ENCODE measurements around the gene ARL10.
A peak's percentile ranks its signal among the peaks of the same experiment; 100 is the strongest.

ARL10 gene

GRCh38 chr5:176361437-176362232, 3.7 kb upstream of the ARL10 start, which contains the start of gene KIAA1191:
Gene KIAA1191 (minus strand): TSS chr5:176361764. CDS start chr5:176359508, 2,256 bp downstream.
- peaks cover 5 to 17% of the 10 kb centered on the region in 2 donors for H3K4me1 ChIP-seq (ENCODE audit: control insufficient read depth in 1 of 2, insufficient read depth in 2 of 2, low read length in 2 of 2)
- H3K27me3 ChIP-seq (ENCODE audit: control insufficient read depth in 1 of 2, insufficient read depth in 2 of 2, low read length in 2 of 2): peaks cover 11% of the 10 kb centered on the region in 2 donors
- peak within 1 kb of the TSS; percentile 66 for H3K27ac ChIP-seq (ENCODE audit: low read depth, low read length)
- H3K9me3 ChIP-seq (ENCODE audit: control insufficient read depth in 1 of 2, low read length in 2 of 2): no peaks in the 10 kb centered on the region
- peak within 1 kb of the TSS; percentile 94 to 96 for H3K9ac ChIP-seq (ENCODE audit: low read depth in 1 of 2, low read length in 2 of 2)
- peak within 1 kb of the TSS; percentile 84 to 96 for H3K4me3 ChIP-seq (ENCODE audit: low read depth in 1 of 2, low read length in 2 of 2)
- H3K36me3 ChIP-seq (ENCODE audit: control insufficient read depth in 1 of 2, insufficient read depth in 2 of 2, low read length in 2 of 2): peaks cover 3 to 9% of the 10 kb centered on the region in 2 donors

GRCh38 chr5:176362233-176362490, 3.1 kb upstream of the ARL10 start:
- H3K36me3 ChIP-seq (ENCODE audit: control insufficient read depth in 1 of 2, insufficient read depth in 2 of 2, low read length in 2 of 2): peaks cover 3 to 5% of the 10 kb centered on the region in 2 donors
- H3K4me1 ChIP-seq (ENCODE audit: control insufficient read depth in 1 of 2, insufficient read depth in 2 of 2, low read length in 2 of 2): peaks cover 5 to 17% of the 10 kb centered on the region in 2 donors
- peak overlapping the region; percentile 84 to 96 for H3K4me3 ChIP-seq (ENCODE audit: low read depth in 1 of 2, low read length in 2 of 2)
- H3K27me3 ChIP-seq (ENCODE audit: control insufficient read depth in 1 of 2, insufficient read depth in 2 of 2, low read length in 2 of 2): peaks cover 12 to 13% of the 10 kb centered on the region in 2 donors
- peak overlapping the region; percentile 94 to 96 for H3K9ac ChIP-seq (ENCODE audit: low read depth in 1 of 2, low read length in 2 of 2)
- peak overlapping the region; percentile 42 for H3K27ac ChIP-seq (ENCODE audit: low read depth, low read length)
- no peaks in the 10 kb centered on the region for H3K9me3 ChIP-seq (ENCODE audit: control insufficient read depth in 1 of 2, low read length in 2 of 2)

DNA sequence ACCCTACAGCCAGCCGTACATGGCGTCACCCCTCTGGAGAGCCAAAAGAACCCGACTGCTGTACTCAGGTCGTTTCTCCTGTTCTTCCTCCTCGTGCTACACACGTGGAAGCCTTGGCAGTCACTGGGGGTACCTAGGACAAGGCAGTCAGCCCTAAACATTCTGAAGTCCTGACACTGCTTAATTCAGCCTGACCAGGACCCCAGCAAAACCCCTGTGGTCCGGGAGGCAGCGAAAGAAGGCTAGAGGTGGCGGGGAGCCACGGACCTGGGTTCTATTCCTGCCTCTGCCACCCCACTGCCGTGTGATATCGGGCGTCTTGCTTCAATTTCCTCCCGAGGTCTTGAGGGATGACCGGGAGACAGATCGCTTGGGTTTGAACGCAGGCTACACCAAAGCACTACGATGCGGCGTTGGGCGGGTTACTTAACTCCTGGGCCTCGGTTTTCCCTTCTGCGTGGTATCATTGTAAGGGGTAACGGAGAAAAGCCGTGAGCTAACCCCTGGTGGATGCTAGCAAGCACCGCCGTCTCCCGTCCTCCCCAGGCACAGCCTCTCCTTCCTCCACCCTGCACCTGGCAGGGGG, 429 bp upstream of the ARL10 start:
- Histone ChIP-seq H3K4me3 (ENCODE audit: low read depth in 1 of 2, low read length in 2 of 2) (peak overlapping the region; percentile 74 to 78), H3K4me1 (ENCODE audit: control insufficient read depth in 1 of 2, insufficient read depth in 2 of 2, low read length in 2 of 2) (peaks cover 5 to 17% of the 10 kb centered on the region in 2 donors), H3K9me3 (ENCODE audit: control insufficient read depth in 1 of 2, low read length in 2 of 2) (no peaks in the 10 kb centered on the region), H3K27me3 (ENCODE audit: control insufficient read depth in 1 of 2, insufficient read depth in 2 of 2, low read length in 2 of 2) (peaks cover 12 to 13% of the 10 kb centered on the region in 2 donors), H3K36me3 (ENCODE audit: control insufficient read depth in 1 of 2, insufficient read depth in 2 of 2, low read length in 2 of 2) (peaks cover 0 to 5% of the 10 kb centered on the region in 2 donors), H3K9ac (ENCODE audit: low read depth in 1 of 2, low read length in 2 of 2) (peak overlapping the region; percentile 23 to 60), H3K27ac (ENCODE audit: low read depth, low read length) (no peak overlapping the region)

- no peak overlapping the region for H3K27ac ChIP-seq (ENCODE audit: low read depth, low read length)
- peaks cover 12 to 13% of the 10 kb centered on the region in 2 donors for H3K27me3 ChIP-seq (ENCODE audit: control insufficient read depth in 1 of 2, insufficient read depth in 2 of 2, low read length in 2 of 2)
- H3K9ac ChIP-seq (ENCODE audit: low read depth in 1 of 2, low read length in 2 of 2): peak overlapping the region in 1 of 2 donors; percentile 32
- peaks cover 0 to 5% of the 10 kb centered on the region in 2 donors for H3K36me3 ChIP-seq (ENCODE audit: control insufficient read depth in 1 of 2, insufficient read depth in 2 of 2, low read length in 2 of 2)
- no peaks in the 10 kb centered on the region for H3K9me3 ChIP-seq (ENCODE audit: control insufficient read depth in 1 of 2, low read length in 2 of 2)
- H3K4me3 ChIP-seq (ENCODE audit: low read depth in 1 of 2, low read length in 2 of 2): peak overlapping the region; percentile 74 to 78
- peaks cover 5 to 17% of the 10 kb centered on the region in 2 donors for H3K4me1 ChIP-seq (ENCODE audit: control insufficient read depth in 1 of 2, insufficient read depth in 2 of 2, low read length in 2 of 2)
Observed at GRCh38 chr5:176366232-176366894, 1.1 kb downstream of the ARL10 start.

DNA sequence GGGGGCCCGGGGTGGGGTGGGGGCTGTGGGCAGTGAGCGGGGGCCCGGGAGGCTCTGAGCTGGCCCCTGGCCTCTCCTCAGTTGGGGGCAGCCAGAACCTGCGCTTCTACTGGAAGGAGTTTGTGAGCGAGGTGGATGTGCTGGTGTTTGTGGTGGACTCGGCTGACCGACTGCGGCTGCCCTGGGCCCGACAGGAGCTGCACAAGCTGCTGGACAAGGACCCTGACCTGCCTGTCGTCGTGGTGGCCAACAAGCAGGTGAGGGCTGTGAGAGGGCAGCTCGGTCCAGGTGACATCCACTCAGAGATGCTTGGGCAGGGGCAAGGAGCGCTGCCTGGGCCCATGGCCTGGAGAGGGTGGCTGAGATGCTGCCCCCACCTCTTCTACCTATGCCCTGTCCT, 3.4 kb downstream of the ARL10 start:
- Histone ChIP-seq H3K27ac (ENCODE audit: low read depth, low read length) (no peak overlapping the region), H3K4me3 (ENCODE audit: low read depth in 1 of 2, low read length in 2 of 2) (no peak overlapping the region), H3K4me1 (ENCODE audit: control insufficient read depth in 1 of 2, insufficient read depth in 2 of 2, low read length in 2 of 2) (peaks cover 0 to 13% of the 10 kb centered on the region in 2 donors), H3K36me3 (ENCODE audit: control insufficient read depth in 1 of 2, insufficient read depth in 2 of 2, low read length in 2 of 2) (peaks cover 0 to 5% of the 10 kb centered on the region in 2 donors), H3K9me3 (ENCODE audit: control insufficient read depth in 1 of 2, low read length in 2 of 2) (no peaks in the 10 kb centered on the region), H3K9ac (ENCODE audit: low read depth in 1 of 2, low read length in 2 of 2) (no peak overlapping the region), H3K27me3 (ENCODE audit: control insufficient read depth in 1 of 2, insufficient read depth in 2 of 2, low read length in 2 of 2) (peaks cover 12 to 13% of the 10 kb centered on the region in 2 donors)

- Histone ChIP-seq H3K9ac (ENCODE audit: low read depth in 1 of 2, low read length in 2 of 2) (no peak overlapping the region), H3K4me1 (ENCODE audit: control insufficient read depth in 1 of 2, insufficient read depth in 2 of 2, low read length in 2 of 2) (peaks cover 0 to 7% of the 10 kb centered on the region in 2 donors), H3K27ac (ENCODE audit: low read depth, low read length) (no peak overlapping the region), H3K36me3 (ENCODE audit: control insufficient read depth in 1 of 2, insufficient read depth in 2 of 2, low read length in 2 of 2) (peaks cover 0 to 5% of the 10 kb centered on the region in 2 donors), H3K9me3 (ENCODE audit: control insufficient read depth in 1 of 2, low read length in 2 of 2) (no peaks in the 10 kb centered on the region), H3K4me3 (ENCODE audit: low read depth in 1 of 2, low read length in 2 of 2) (no peak overlapping the region), H3K27me3 (ENCODE audit: control insufficient read depth in 1 of 2, insufficient read depth in 2 of 2, low read length in 2 of 2) (peaks cover 7 to 8% of the 10 kb centered on the region in 2 donors)
Observed at GRCh38 chr5:176369934-176370711, 4.8 kb downstream of the ARL10 start.

- H3K9ac ChIP-seq (ENCODE audit: low read depth in 1 of 2, low read length in 2 of 2): no peak overlapping the region
- no peaks in the 10 kb centered on the region for H3K4me1 ChIP-seq (ENCODE audit: control insufficient read depth in 1 of 2, insufficient read depth in 2 of 2, low read length in 2 of 2)
- peaks cover 0 to 5% of the 10 kb centered on the region in 2 donors for H3K36me3 ChIP-seq (ENCODE audit: control insufficient read depth in 1 of 2, insufficient read depth in 2 of 2, low read length in 2 of 2)
- H3K27me3 ChIP-seq (ENCODE audit: control insufficient read depth in 1 of 2, insufficient read depth in 2 of 2, low read length in 2 of 2): no peaks in the 10 kb centered on the region
- H3K27ac ChIP-seq (ENCODE audit: low read depth, low read length): no peak overlapping the region
- no peak overlapping the region for H3K4me3 ChIP-seq (ENCODE audit: low read depth in 1 of 2, low read length in 2 of 2)
- H3K9me3 ChIP-seq (ENCODE audit: control insufficient read depth in 1 of 2, low read length in 2 of 2): no peaks in the 10 kb centered on the region
Observed at GRCh38 chr5:176371621-176372539, 6.6 kb downstream of the ARL10 start.

DNA sequence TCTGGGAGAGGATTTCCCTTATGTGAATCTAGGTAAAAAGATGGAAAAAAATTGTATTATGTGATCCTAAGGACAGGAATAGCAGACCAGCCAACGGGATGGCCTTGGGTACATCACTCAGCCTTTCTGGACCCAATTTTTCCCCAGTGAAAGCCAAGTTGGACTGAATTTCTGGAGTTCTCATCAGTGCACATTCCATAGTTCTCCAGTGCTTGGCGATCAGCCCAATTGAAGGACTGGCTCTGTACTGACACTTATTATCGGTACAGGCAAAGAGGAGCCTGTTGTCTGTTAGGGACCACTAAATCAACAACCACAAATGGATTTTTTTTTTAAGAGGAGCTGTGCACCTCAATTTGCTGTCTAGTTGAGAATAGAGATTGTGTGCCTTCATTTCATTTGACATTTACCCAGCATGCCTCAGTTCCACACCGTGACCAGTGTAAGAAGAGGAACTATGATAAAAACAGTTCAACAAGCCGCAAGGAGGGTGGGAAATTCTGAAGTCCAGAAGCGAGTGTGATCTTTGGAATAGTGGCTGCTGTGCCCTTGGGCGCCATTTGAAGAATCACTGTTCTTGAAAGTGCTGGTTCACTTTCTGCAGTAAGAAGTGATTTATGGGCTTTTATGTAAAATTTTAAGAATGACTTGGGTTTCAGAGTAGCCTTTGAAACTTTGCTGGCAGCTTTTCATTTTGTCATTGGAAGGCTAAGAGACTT, 8.0 kb downstream of the ARL10 start:
- H3K27ac ChIP-seq (ENCODE audit: low read depth, low read length): no peak overlapping the region
- H3K36me3 ChIP-seq (ENCODE audit: control insufficient read depth in 1 of 2, insufficient read depth in 2 of 2, low read length in 2 of 2): no peaks in the 10 kb centered on the region
- H3K4me1 ChIP-seq (ENCODE audit: control insufficient read depth in 1 of 2, insufficient read depth in 2 of 2, low read length in 2 of 2): no peaks in the 10 kb centered on the region

DNA sequence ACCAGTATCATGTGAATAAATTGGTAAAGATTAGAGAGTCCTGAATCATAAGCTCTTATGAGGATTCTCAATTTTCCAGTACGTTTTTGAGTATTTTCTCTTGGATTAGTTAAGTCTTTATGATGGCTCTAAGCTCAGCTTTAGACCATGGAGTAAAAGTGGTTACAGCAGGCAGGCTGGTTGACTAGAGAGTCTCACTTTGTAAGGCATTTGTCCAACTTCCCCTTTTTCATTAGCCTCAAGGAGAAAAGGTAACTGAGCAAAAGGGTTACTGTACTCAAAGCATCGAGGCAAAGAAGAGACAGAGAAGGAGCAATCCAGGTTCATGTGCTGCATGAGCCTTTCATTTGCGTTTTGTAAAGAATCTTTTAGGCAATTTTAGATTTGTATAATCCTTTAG, 14.6 kb downstream of the ARL10 start:
- no peaks in the 10 kb centered on the region for H3K27me3 ChIP-seq (ENCODE audit: control insufficient read depth in 1 of 2, insufficient read depth in 2 of 2, low read length in 2 of 2)
- H3K4me3 ChIP-seq (ENCODE audit: low read depth in 1 of 2, low read length in 2 of 2): no peak overlapping the region
- no peak overlapping the region for H3K27ac ChIP-seq (ENCODE audit: low read depth, low read length)
- no peak overlapping the region for H3K9ac ChIP-seq (ENCODE audit: low read depth in 1 of 2, low read length in 2 of 2)
- no peaks in the 10 kb centered on the region for H3K4me1 ChIP-seq (ENCODE audit: control insufficient read depth in 1 of 2, insufficient read depth in 2 of 2, low read length in 2 of 2)
- H3K36me3 ChIP-seq (ENCODE audit: control insufficient read depth in 1 of 2, insufficient read depth in 2 of 2, low read length in 2 of 2): peaks cover 18 to 41% of the 10 kb centered on the region in 2 donors
- H3K9me3 ChIP-seq (ENCODE audit: control insufficient read depth in 1 of 2, low read length in 2 of 2): no peaks in the 10 kb centered on the region

More for the DNA sequence above, 8.0 kb downstream of the ARL10 start:
- no peak overlapping the region for H3K4me3 ChIP-seq (ENCODE audit: low read depth in 1 of 2, low read length in 2 of 2)
- no peak overlapping the region for H3K9ac ChIP-seq (ENCODE audit: low read depth in 1 of 2, low read length in 2 of 2)
- H3K9me3 ChIP-seq (ENCODE audit: control insufficient read depth in 1 of 2, low read length in 2 of 2): no peaks in the 10 kb centered on the region
- H3K27me3 ChIP-seq (ENCODE audit: control insufficient read depth in 1 of 2, insufficient read depth in 2 of 2, low read length in 2 of 2): no peaks in the 10 kb centered on the region

Data from duodenal mucosa (tissue), 2 donors.